NCI-H226 (cell line): ENCODE data around the gene SVOPL.
"Not testable (repeated sequence)": the region's sequence is repeated elsewhere in the genome, so short reads cannot be mapped to it uniquely, and the experiment has no call there.

Experiments used
- DNase-seq: peaks from one replicate; pipeline ENCODE4 v3.0.0-alpha.2; 2015

The SVOPL gene

GRCh38 chr7:138700857-138701536, at the start of gene SVOPL:
SVOPL (minus strand) TSS chr7:138701362; CDS start chr7:138679045, 22,317 bp downstream.
- no peak for DNase-seq

GRCh38 chr7:138750473-138750872, 49.3 kb upstream of the SVOPL start:
- no peak for DNase-seq

- DNase-seq, result no peak
Observed at GRCh38 chr7:138749960-138750359, 48.8 kb upstream of the SVOPL start.

GRCh38 chr7:138748666-138749065, 47.5 kb upstream of the SVOPL start:
- DNase-seq, result no peak

- DNase-seq, result no peak
Observed at GRCh38 chr7:138746073-138746472, 44.9 kb upstream of the SVOPL start.

GRCh38 chr7:138745189-138745588, 44.0 kb upstream of the SVOPL start:
- no peak for DNase-seq

GRCh38 chr7:138741453-138741735, 40.2 kb upstream of the SVOPL start:
- no peak for DNase-seq

- DNase-seq, result no peak
Observed at GRCh38 chr7:138739859-138740258, 38.7 kb upstream of the SVOPL start.

- peak; percentile 65 for DNase-seq
Observed at GRCh38 chr7:138738551-138739335, 37.6 kb upstream of the SVOPL start.

- DNase-seq, result no peak
Observed at GRCh38 chr7:138738114-138738513, 37.0 kb upstream of the SVOPL start.

- DNase-seq, result no peak
Observed at GRCh38 chr7:138735399-138735798, 34.2 kb upstream of the SVOPL start.

GRCh38 chr7:138731733-138732132, 30.6 kb upstream of the SVOPL start:
- DNase-seq, result not testable (repeated sequence)

- no peak for DNase-seq
Observed at GRCh38 chr7:138729444-138729843, 28.3 kb upstream of the SVOPL start.

- DNase-seq, result no peak
Observed at GRCh38 chr7:138727336-138728099, 26.4 kb upstream of the SVOPL start.

GRCh38 chr7:138726288-138726687, 25.1 kb upstream of the SVOPL start:
- no peak for DNase-seq

- DNase-seq, result no peak
Observed at GRCh38 chr7:138720286-138720685, 19.1 kb upstream of the SVOPL start.

GRCh38 chr7:138716889-138717288, 15.7 kb upstream of the SVOPL start:
- no peak for DNase-seq

- DNase-seq, result no peak
Observed at GRCh38 chr7:138713191-138713590, 12.0 kb upstream of the SVOPL start.

- DNase-seq, result no peak
Observed at GRCh38 chr7:138712652-138713051, 11.5 kb upstream of the SVOPL start.

GRCh38 chr7:138710536-138711385, 9.6 kb upstream of the SVOPL start:
- DNase-seq, result no peak

GRCh38 chr7:138705167-138705566, 4.0 kb upstream of the SVOPL start:
- DNase-seq, result no peak

GRCh38 chr7:138701537-138701923, 368 bp upstream of the SVOPL start:
- DNase-seq, result no peak

- no peak for DNase-seq
Observed at GRCh38 chr7:138699661-138700060, 1.5 kb downstream of the SVOPL start.
